NCI-H1105 (cell line): ENCODE results near the gene ZNF394.

ENCODE experiments used
- DNase-seq: peaks from one replicate; lab custom pipeline; 2025; lab: John Stamatoyannopoulos, UW

Gene ZNF394

GRCh38 chr7:99449326-99449725 lies 50.8 kb downstream of the ZNF394 start:
- no peak for DNase-seq

GRCh38 chr7:99448855-99449254 lies 51.2 kb downstream of the ZNF394 start:
- DNase-seq: no peak

GRCh38 chr7:99447943-99448342 lies 52.1 kb downstream of the ZNF394 start:
- no peak for DNase-seq

GRCh38 chr7:99446096-99446495 lies 54.0 kb downstream of the ZNF394 start:
- no peak for DNase-seq
